Adrenal gland (tissue), 5 donors: ENCODE measurements around the gene HEY2.

Experiments used
- CTCF ChIP-seq, 6 experiments: fragments of 450-650 bp in 4 of 6; fragments of 200-600 bp in 2 of 6; sonication (generic) in 1 of 6; IDR thresholded peaks; 1 replicate in 5 of 6; 2 replicates in 1 of 6; pipeline versions ENCODE4 v1.5.1 to v1.8.0; 2016 to 2021; ENCODE audit warnings: antibody characterized with exemption in 6 of 6, mild to moderate bottlenecking in 2 of 6, moderate library complexity in 1 of 6
- POLR2A ChIP-seq, 2 donors: fragments of 450-650 bp; IDR thresholded peaks; one replicate each; pipeline ENCODE4 v1.6.1; 2017; ENCODE audit warnings: antibody characterized with exemption in 2 of 2, mild to moderate bottlenecking in 2 of 2, moderate library complexity in 1 of 2
- donor health status: DM: no; HTN: no; CAD: no.

- no peak for TF ChIP-seq CTCF (IDR thresholded peaks at IDR 0.05)
- TF ChIP-seq POLR2A (IDR thresholded peaks at IDR 0.05), result no peak
Measured at GRCh38 chr6:125804264-125804663, 54.8 kb downstream of the HEY2 start.
